Sigmoid colon (tissue), 4 donors: ENCODE data around the gene KCNIP4.

Experiments used
- POLR2A ChIP-seq, 2 donors: fragments of 450-650 bp; IDR thresholded peaks; one replicate each; pipeline ENCODE4 v1.6.1; 2016; ENCODE audit warnings: antibody characterized with exemption in 2 of 2, mild to moderate bottlenecking in 2 of 2, moderate library complexity in 2 of 2
- POLR2AphosphoS5 ChIP-seq, 4 donors: sonication (generic); formaldehyde crosslinking; IDR thresholded peaks; one replicate each; pipeline ENCODE4 v1.6.1; 2017; ENCODE audit warnings: antibody characterized with exemption in 4 of 4
- TF ChIP-seq, protein P1 (sequence below), 4 experiments: fragments of 450-650 bp in 3 of 4; fragments of 200-600 bp in 1 of 4; IDR thresholded peaks; one replicate each; pipeline ENCODE4 v1.5.1; 2016 to 2019; ENCODE audit warnings: antibody characterized with exemption in 4 of 4, mild to moderate bottlenecking in 3 of 4, moderate library complexity in 2 of 4

- TF ChIP-seq POLR2A (IDR thresholded peaks at IDR 0.05), result no peak
- TF ChIP-seq, protein P1, sequence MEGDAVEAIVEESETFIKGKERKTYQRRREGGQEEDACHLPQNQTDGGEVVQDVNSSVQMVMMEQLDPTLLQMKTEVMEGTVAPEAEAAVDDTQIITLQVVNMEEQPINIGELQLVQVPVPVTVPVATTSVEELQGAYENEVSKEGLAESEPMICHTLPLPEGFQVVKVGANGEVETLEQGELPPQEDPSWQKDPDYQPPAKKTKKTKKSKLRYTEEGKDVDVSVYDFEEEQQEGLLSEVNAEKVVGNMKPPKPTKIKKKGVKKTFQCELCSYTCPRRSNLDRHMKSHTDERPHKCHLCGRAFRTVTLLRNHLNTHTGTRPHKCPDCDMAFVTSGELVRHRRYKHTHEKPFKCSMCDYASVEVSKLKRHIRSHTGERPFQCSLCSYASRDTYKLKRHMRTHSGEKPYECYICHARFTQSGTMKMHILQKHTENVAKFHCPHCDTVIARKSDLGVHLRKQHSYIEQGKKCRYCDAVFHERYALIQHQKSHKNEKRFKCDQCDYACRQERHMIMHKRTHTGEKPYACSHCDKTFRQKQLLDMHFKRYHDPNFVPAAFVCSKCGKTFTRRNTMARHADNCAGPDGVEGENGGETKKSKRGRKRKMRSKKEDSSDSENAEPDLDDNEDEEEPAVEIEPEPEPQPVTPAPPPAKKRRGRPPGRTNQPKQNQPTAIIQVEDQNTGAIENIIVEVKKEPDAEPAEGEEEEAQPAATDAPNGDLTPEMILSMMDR (IDR thresholded peaks at IDR 0.05), result no peak
- no peak for TF ChIP-seq POLR2AphosphoS5 (IDR thresholded peaks at IDR 0.05)
Observed at GRCh38 chr4:21763855-21764254, 184.7 kb downstream of the KCNIP4 start.
